ENCODE data around the gene ZSCAN9.

The ZSCAN9 gene

GRCh38 chr6:28225056-28225834, at the start of gene ZSCAN9:
Gene ZSCAN9 (plus strand): TSS chr6:28225275. CDS start chr6:28227085, 1,810 bp downstream.
- Histone ChIP-seq H3K9me3 (replicated peaks in 1 of 11) (peaks cover 0 to 14% (median 5%) of the 10 kb centered on the region in 11 experiments; a peak in 9 of 22 replicates), H3K36me3 (peaks cover 3 to 32% (median 23%) of the 10 kb centered on the region in 11 experiments; a peak in 17 of 22 replicates), H3K27ac (peak within 1 kb of the TSS; percentile 7 to 72 (median 58); a peak in 19 of 22 replicates), H3K9ac (peak within 1 kb of the TSS; percentile 64 to 79 (median 75)), H4K20me1 (no peaks in the 10 kb centered on the region), H3K27me3 (peaks cover 26 to 59% (median 46%) of the 10 kb centered on the region in 11 experiments), H3K4me2 (peak within 1 kb of the TSS; percentile 39 to 76 (median 69)), H3K4me1 (peaks cover 0 to 30% (median 3%) of the 10 kb centered on the region in 10 experiments; a peak in 12 of 20 replicates), H3K4me3 (peak within 1 kb of the TSS; percentile 58 to 75 (median 66))
- TF ChIP-seq Cebpa-rat (IDR thresholded peaks at IDR 0.05), result no peak

- Histone ChIP-seq H3K9ac (no peak overlapping the region), H3K4me2 (no peak overlapping the region), H3K27me3 (no peaks in the 10 kb centered on the region), H3K4me3 (no peak overlapping the region), H3K27ac (no peak overlapping the region), H3K36me3 (peaks cover 0 to 4% (median 0%) of the 10 kb centered on the region in 11 experiments; a peak in 2 of 22 replicates), H3K4me1 (no peaks in the 10 kb centered on the region), H3K9me3 (replicated peaks in 1 of 11) (peaks cover 0 to 30% (median 17%) of the 10 kb centered on the region in 11 experiments; a peak in 21 of 22 replicates), H4K20me1 (no peaks in the 10 kb centered on the region)
- TF ChIP-seq Cebpa-rat (IDR thresholded peaks at IDR 0.05), result no peak
Measured at GRCh38 chr6:28176373-28176772, 48.7 kb upstream of the ZSCAN9 start.

- Histone ChIP-seq H3K9me3 (replicated peaks in 1 of 11) (peaks cover 43 to 71% (median 56%) of the 10 kb centered on the region in 11 experiments), H3K27me3 (no peaks in the 10 kb centered on the region), H3K4me3 (no peak overlapping the region), H4K20me1 (no peaks in the 10 kb centered on the region), H3K9ac (no peak overlapping the region), H3K27ac (no peak overlapping the region), H3K4me1 (no peaks in the 10 kb centered on the region), H3K4me2 (no peak overlapping the region), H3K36me3 (peaks cover 0 to 2% (median 0%) of the 10 kb centered on the region in 11 experiments; a peak in 2 of 22 replicates)
- no peak for TF ChIP-seq Cebpa-rat (IDR thresholded peaks at IDR 0.05)
Measured at GRCh38 chr6:28182255-28182654, 42.8 kb upstream of the ZSCAN9 start.

- Histone ChIP-seq H4K20me1 (no peaks in the 10 kb centered on the region), H3K9ac (no peak overlapping the region), H3K4me2 (no peak overlapping the region), H3K9me3 (replicated peaks in 1 of 11) (peaks cover 91 to 100% (median 94%) of the 10 kb centered on the region in 11 experiments), H3K4me1 (no peaks in the 10 kb centered on the region), H3K27me3 (no peaks in the 10 kb centered on the region), H3K36me3 (peaks cover 0 to 5% (median 0%) of the 10 kb centered on the region in 11 experiments; a peak in 4 of 22 replicates), H3K4me3 (peak overlapping the region in 2 of 10 experiments; percentile 1 to 28; a peak in 3 of 20 replicates), H3K27ac (no peak overlapping the region)
- no peak for TF ChIP-seq Cebpa-rat (IDR thresholded peaks at IDR 0.05)
Measured at GRCh38 chr6:28188111-28188979, 36.7 kb upstream of the ZSCAN9 start.

- Histone ChIP-seq H3K9ac (no peak overlapping the region), H3K27me3 (no peaks in the 10 kb centered on the region), H3K4me1 (peaks cover 0 to 17% (median 10%) of the 10 kb centered on the region in 10 experiments; a peak in 16 of 20 replicates), H3K9me3 (replicated peaks in 1 of 11) (peaks cover 50 to 76% (median 59%) of the 10 kb centered on the region in 11 experiments), H3K36me3 (0 out of 22 replicates have a peak, but pooled peaks cover 0 to 3% (median 0%) of the 10 kb centered on the region in 11 experiments), H4K20me1 (no peaks in the 10 kb centered on the region), H3K27ac (no peak overlapping the region), H3K4me3 (no peak overlapping the region), H3K4me2 (no peak overlapping the region)
- TF ChIP-seq Cebpa-rat (IDR thresholded peaks at IDR 0.05), result no peak
Measured at GRCh38 chr6:28200020-28200419, 25.1 kb upstream of the ZSCAN9 start.

GRCh38 chr6:28203201-28203600, 21.9 kb upstream of the ZSCAN9 start:
- peaks cover 38 to 75% (median 42%) of the 10 kb centered on the region in 11 experiments for H3K9me3 ChIP-seq (replicated peaks in 1 of 11)
- H3K9ac ChIP-seq, result no peak overlapping the region
- H3K4me2 ChIP-seq, result peak overlapping the region in 1 of 11 experiments; percentile 76; a peak in 3 of 22 replicates
- H3K4me3 ChIP-seq, result no peak overlapping the region; a peak in 1 of 20 replicates
- no peaks in the 10 kb centered on the region; a peak in 1 of 22 replicates for H3K36me3 ChIP-seq
- TF ChIP-seq Cebpa-rat (IDR thresholded peaks at IDR 0.05), result no peak
- H3K27ac ChIP-seq, result no peak overlapping the region
- peaks cover 5 to 19% (median 10%) of the 10 kb centered on the region in 11 experiments; a peak in 19 of 22 replicates for H3K27me3 ChIP-seq
- no peaks in the 10 kb centered on the region for H4K20me1 ChIP-seq
- peaks cover 0 to 17% (median 10%) of the 10 kb centered on the region in 10 experiments; a peak in 16 of 20 replicates for H3K4me1 ChIP-seq

GRCh38 chr6:28205879-28206278, 19.2 kb upstream of the ZSCAN9 start:
- no peak overlapping the region for H3K27ac ChIP-seq
- H3K9ac ChIP-seq, result no peak overlapping the region
- H3K4me3 ChIP-seq, result no peak overlapping the region
- no peaks in the 10 kb centered on the region for H4K20me1 ChIP-seq
- no peaks in the 10 kb centered on the region; a peak in 1 of 22 replicates for H3K36me3 ChIP-seq
- peaks cover 26 to 58% (median 37%) of the 10 kb centered on the region in 11 experiments for H3K9me3 ChIP-seq (replicated peaks in 1 of 11)
- peaks cover 0 to 21% (median 10%) of the 10 kb centered on the region in 10 experiments; a peak in 16 of 20 replicates for H3K4me1 ChIP-seq
- H3K4me2 ChIP-seq, result no peak overlapping the region
- TF ChIP-seq Cebpa-rat (IDR thresholded peaks at IDR 0.05), result no peak
- peaks cover 18 to 36% (median 24%) of the 10 kb centered on the region in 11 experiments for H3K27me3 ChIP-seq

GRCh38 chr6:28206527-28206926, 18.5 kb upstream of the ZSCAN9 start:
- Histone ChIP-seq H3K36me3 (no peaks in the 10 kb centered on the region; a peak in 1 of 22 replicates), H3K4me3 (no peak overlapping the region), H3K27me3 (peaks cover 25 to 42% (median 30%) of the 10 kb centered on the region in 11 experiments), H3K27ac (no peak overlapping the region), H3K4me1 (peaks cover 0 to 21% (median 10%) of the 10 kb centered on the region in 10 experiments; a peak in 16 of 20 replicates), H3K9me3 (replicated peaks in 1 of 11) (peaks cover 26 to 61% (median 37%) of the 10 kb centered on the region in 11 experiments), H4K20me1 (no peaks in the 10 kb centered on the region), H3K9ac (no peak overlapping the region), H3K4me2 (no peak overlapping the region)
- TF ChIP-seq Cebpa-rat (IDR thresholded peaks at IDR 0.05), result no peak
